ENCODE data around the gene MRPL57.
"Not testable (repeated sequence)": the region's sequence is repeated elsewhere in the genome, so short reads cannot be mapped to it uniquely, and the experiment has no call there.

MRPL57 gene

DNA sequence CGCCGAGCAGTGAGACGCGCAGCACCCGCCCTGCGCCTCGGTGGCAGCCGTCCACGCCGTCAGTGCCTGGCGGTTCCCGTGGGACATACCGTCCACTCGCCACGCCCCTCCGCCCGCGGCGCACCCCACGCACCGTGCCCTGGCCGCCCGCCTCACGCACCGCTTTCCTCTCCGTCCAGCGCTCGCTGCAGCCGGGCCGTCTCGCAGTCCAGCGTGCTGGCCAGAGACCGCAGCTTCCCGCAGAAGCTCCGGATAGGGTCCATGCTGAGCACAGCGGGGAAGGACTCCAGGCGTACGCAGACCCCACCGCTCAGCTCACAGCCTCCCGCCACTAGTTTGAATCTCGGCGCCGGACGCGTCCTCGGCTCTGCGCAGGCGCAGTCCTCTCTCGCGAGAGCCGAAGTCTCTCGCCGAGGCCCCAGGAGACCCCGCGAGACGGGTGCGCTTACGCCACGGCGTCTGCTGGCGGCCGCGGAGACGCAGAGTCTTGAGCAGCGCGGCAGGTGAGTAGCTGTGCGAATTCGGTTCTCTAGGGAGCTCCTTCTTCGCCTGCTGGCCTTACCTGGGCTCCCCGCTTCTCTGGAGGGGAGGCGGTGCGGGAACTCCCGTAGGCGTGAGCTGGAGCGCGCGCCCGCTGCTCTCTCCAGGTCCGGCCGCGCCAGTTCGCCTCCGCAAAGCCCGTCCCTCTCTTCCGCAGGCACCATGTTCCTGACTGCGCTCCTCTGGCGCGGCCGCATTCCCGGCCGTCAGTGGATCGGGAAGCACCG lies at the start of gene MRPL57, which contains the start of gene SKA3:
Gene MRPL57 (plus strand): TSS at position 444 of the 767 bp plus-strand sequence. CDS start 259 bp downstream, at position 703.
Gene SKA3 (minus strand): TSS at position 338 of the 767 bp plus-strand sequence. CDS start 75 bp downstream, at position 263.
- DNase-seq = peak; percentile 94

DNA sequence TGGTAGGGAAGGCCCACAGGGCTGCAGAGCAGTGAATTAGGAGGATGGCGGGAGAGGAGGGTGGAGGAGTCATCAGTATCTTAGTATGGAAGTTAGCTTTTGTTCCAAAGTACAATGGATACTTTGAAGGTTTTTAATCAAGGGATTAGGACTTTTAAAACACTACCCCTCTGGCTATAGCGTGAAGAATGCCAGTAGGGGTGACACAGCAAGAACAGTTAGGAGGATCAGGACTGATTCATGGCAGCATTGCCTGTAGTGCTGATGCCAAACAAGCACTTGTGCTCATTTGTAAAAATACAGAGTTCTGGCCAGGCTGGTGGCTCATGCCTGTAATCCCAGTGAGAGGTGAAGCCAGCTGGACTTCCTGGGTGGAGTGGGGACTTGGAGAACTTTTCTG lies 46.3 kb upstream of the MRPL57 start:
- no peak for DNase-seq

DNA sequence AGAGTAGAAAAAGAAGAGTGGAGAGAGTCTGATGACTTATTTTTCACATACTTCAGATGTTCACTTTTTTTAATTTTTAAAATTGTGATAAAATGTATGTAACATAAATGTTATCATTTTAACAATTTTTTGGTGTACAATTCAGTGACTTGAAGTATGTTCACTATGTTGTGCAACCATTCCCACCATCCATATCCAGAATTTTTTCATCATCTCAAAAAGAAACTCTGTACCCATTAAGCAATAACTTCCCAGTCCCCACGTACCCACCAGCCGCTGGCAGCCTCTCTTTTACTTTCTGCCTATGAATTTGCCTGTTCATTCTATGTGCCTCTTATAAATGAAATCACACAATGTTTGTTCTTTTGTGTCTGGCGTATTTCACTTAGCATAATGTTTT lies 43.4 kb upstream of the MRPL57 start:
- no peak for DNase-seq

DNA sequence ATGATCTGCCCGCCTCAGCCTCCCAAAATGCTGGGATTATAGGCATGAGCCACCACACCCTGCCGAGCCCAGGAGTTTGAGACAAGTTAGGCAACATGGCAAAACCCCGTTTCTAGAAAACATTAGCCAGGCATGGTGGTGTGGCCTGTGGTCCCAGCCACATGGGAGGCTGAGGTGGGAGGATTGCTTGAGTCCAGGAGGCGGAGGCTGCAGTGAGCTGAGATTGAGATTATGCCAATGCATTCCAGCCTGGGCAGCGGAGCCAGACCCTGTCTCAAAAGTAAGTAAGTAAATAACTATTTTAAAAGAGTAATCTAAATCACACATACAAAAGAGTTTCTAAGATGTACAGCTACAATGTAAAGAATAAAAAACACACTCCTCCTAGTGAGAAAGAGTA lies 42.0 kb upstream of the MRPL57 start:
- no peak for DNase-seq

DNA sequence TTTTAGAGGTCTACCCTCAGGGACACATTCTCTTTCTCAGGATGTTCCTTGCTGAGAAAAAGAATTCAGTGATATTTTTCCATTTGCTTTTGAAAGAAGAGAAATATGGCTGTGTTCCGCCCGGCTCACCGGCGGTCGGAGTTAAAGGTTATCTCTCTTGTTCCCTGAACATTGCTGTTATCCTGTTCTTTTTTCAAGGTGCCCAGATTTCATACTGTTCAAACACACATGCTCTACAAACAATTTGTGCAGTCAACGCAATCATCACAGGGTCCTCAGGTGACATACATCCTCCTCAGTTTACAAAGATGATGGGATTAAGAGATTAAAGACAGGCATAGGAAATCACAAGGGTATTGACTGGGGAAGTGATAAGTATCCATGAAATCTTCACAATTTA lies 40.6 kb upstream of the MRPL57 start:
- DNase-seq = not testable (repeated sequence)

DNA sequence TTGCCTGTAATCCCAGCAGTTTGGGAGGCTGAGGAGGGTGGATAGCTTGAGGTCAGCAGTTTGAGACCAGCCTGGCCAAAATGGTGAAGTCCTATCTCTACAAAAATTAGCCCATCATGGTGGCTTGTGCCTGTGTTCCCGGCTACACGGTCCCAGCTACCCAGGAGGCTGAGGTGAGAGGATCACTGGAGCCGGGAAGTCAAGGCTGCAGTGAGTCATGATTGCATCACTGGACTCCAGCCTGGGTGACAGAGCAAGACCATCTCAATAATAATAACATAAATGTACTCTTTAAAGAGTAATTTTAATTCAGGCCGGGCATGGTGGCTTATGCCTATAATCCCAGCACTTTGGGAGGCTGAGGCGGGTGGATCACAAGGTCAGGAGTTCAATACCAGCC lies 38.8 kb upstream of the MRPL57 start:
- DNase-seq = no peak

DNA sequence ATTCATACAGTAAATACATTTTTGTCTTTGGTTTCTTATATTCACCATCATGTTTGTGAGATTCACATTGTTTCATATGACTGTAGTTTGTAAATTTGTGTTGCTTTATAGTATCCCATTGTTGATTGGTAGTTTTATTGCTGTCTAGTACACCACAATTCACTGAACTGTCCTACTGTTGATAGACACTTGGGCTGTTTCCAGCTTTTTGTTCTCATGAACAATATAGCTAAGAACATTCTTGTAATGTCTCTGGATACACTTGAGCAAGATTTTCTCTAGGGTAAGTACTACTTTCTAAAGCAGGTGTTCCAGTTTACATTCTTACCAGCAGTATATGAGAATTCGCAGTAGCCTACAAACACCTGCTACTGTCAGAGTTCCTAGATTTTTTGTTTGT lies 37.9 kb upstream of the MRPL57 start:
- DNase-seq = no peak

DNA sequence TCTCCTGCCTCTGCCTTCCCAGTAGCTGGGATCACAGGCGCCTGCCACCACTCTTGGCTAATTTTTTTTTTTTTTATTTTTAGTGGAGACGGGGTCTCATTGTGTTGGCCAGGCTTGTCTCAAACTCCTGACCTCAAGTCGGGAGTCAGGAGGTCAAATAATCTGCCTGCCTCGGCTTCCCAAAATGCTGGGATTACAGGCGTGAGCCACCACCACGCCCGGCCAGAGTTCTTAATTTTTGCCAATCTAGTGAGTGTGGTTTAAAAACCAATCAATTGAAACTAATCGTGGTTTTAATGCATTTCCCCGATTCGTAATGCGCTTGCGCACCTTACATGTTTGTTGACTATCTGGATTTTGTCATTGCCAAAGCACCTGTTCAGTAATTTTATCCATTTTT lies 37.1 kb upstream of the MRPL57 start:
- DNase-seq = peak; percentile 38

DNA sequence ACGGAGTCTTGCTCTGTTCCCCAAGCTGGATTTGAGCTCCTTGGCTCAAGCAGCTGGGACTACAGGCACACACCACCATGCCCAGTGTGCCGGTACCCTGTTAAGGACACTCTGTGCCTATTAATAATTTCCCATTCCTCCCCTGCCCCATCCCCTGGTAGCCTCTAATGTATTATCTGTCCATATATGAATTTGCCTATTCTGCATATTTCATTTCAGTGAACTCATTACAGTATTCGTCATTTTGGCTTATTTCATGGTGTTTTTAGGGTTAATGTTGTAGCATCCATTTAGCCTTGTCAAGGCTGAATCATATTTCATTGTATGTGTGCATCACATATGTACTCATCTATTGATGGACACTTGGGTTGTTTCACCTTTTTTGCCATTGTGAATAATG lies 33.7 kb upstream of the MRPL57 start:
- no peak for DNase-seq

DNA sequence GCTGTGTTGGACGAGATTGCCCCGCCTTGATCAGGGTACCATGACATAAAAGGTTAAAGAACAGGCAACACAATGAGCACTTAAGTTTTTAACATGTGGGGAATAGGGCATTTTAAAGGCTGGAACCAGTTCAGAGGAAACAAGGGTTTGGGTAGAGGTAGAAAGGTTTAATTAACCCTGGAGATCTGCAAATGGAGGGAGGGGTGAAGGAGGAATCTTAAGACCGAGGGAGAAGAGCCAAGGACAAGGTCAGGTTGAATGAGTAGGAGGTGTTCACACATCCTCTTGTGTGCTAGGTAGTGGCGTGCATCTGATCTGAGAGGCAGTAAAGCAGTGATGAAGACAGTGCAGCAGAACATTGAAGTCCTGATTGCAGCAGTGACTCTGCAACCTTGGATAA lies 28.6 kb upstream of the MRPL57 start:
- DNase-seq = no peak

DNA sequence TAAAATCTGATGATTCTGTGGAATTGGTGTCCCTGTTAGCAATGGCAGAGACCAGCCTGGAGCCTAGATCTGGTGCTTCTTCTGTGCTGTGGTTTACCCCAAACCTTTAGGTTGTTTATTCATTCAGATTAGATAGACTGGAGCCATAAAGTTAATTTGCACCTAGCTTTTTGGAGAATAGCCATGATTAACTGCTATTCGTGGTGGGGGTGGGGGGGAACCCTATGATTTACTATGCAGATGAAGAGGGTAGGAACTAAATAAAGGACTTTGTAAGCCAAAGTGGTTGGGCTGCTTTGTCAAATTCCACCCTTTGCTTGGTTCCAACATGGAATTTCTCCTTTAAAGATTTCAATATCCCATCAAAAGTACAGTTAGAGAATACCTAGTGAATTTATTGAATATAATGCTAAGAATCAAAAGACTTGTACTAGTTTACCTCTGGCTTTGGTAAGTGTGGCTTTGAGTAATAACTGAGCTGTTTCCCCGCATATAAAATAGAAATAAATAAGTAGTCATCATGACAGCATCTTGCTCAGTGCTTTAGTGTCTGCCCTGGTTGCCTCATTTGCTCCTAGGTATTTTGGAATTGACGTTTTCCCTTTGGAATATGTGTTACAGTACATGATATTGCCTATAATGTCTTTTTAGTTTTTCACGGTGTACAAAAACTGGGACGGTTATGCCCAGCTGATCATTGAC lies 27.8 kb upstream of the MRPL57 start:
- DNase-seq = no peak

DNA sequence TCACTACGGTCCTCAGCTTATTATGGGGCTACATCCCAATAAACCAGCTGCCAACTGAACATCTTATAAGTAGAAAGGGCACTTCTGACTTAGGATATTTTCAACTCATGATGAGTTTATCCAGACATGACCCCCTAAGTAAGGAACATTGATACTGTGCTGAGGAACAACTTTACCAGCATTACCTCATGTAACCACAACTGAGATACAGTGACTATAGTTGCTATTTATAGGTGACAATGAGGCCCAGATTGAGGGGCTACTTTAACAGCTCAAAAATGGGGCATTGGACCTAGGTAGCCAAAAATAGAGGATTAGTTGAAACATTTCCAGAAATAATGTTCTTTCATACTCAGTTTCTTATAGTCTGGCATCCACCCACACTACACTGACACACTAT lies 26.9 kb upstream of the MRPL57 start:
- DNase-seq = no peak

DNA sequence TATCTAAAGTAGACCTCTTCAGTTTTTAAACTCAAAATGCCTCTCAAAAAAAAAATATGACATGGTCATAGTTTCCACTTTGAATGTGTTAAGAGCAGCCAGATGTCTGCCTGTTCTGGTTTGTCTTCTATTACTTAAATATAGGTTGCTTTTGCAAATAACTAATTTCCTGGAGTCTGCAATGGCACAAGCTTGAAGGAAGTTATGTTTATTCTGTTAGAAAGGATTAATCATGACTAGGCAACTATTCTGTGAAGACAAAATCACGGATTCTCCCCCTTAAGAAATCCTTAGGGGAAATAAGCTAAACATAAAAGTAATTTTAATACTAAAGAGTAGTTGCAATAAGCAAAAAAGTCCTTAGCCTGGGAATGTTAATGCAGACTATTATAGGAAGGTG lies 26.4 kb upstream of the MRPL57 start:
- no peak for DNase-seq

DNA sequence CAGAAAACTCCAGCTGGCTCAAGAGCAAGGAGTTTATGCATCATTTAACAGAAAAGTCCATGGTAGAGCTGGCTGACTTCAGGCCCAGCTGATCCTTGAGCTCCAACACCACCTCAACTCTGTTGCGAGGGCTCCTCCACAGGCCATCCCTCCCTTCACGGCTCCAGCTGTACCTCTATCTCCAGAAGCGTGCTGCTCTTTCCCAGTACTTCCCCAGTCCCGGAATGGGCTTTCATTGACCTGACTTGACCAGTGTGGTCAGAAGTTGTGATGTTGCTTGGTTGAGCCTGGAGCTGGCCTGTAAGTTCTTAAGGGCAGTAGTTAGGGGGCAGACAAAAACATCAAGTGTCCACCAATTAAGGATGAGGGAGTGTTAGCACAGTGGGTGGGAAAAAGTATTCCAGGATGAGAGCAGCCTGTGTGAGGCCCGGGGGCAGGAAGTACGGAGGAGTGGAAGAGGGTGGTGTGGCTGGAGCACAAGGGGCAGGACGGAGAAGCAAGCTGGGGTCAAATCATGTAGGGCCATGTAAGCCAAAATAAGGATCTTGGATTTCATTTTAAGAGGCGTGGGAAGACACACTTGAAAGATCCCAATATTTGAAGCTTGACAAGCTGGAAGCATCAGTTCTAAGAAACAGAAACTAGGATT lies 24.1 kb upstream of the MRPL57 start:
- DNase-seq = no peak

DNA sequence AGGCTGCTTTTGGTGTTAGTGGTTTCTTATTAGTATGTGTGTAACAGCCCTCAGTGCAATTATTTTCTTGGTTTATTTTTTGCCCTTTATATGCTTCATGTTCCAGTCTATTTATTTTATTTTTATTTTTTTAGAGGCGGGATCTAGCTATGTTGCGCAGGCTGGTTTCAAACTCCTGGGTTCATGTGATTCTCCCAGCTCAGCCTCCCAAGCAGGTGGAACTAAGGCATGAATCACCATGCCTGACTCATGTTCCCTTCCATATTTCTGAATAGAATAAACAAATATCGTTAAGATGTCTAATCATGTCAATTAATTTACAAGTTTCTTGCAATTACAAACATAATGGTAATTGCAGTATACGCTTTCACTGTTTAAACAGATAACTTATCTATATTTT lies 11.8 kb upstream of the MRPL57 start:
- DNase-seq = no peak

DNA sequence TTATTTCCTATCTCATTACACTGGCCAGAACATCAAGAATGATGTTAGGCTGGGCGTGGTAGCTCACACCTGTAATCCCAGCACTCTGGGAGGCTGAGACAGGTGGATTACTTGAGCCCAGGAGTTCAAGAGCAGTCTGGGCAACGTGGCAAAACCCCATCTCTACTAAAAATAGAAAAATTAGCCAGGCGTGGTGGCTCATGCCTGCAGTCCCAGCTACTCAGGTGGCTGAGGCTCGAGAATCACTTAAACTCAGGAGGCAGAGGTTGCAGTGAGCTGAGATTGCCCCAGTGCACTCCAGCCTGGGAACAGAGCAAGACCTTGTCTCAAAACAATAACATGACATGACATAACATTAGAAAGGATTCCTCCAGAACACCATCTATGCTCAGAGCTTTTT lies 10.9 kb upstream of the MRPL57 start:
- DNase-seq = not testable (repeated sequence)

DNA sequence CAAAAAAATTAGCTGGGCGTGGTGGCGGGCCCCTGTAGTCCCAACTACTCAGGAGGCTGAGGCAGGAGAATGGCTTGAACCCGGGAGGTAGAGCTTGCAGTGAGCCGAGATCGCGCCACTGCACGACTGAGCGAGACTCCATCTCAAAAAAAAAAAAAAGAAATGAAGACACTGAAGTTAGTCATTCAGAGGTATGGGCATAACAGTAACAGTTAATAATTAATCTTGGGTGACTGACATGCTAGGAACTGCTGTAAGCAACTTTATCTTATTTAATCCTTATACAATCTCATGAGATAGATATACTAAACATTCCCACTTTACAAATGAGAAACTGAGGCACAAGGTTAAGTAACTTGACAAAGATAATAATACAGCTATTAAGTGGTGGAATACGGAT lies 5.0 kb upstream of the MRPL57 start:
- no peak for DNase-seq

DNA sequence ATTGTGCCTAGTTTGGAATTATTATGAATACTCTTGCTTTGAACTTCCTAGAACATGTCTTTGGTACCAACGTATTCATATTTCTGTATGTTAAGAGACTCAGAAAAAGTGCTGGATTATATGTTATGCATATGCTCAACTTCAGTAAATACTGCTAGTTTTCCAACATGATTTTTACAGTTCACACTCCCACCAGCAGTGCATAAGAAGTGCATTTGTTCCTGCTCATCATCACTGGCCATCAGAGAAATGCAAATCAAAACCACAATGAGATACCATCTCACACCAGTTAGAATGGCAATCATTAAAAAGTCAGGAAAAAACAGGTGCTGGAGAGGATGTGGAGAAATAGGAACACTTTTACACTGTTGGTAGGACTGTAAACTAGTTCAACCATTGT lies 2.7 kb upstream of the MRPL57 start:
- not testable (repeated sequence) for DNase-seq

DNA sequence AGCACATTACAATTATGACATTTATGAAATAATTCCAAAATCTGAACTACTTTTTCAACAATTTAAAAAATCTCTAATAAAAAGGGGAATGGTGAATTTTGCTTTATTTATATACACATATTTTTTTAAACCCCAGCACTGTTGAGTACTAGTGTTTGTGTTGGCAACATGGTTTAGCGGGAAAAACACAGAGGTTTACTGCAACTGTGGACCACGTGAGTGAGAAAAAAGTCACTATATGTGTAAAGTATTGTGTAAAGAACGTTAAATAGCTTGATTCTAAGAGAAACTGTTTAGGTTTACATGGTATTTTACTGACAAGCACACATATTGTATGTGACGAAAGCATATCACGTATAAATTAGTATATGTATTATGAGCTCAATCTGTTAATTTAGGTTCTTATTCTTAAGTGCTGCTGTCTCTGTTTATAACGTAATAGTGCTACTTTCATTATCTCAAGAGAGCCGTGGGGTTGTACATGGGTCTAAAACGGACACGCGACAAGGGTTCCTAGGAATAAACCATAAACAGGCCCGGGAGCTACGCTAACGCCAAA lies 723 bp upstream of the MRPL57 start:
- no peak for DNase-seq

DNA sequence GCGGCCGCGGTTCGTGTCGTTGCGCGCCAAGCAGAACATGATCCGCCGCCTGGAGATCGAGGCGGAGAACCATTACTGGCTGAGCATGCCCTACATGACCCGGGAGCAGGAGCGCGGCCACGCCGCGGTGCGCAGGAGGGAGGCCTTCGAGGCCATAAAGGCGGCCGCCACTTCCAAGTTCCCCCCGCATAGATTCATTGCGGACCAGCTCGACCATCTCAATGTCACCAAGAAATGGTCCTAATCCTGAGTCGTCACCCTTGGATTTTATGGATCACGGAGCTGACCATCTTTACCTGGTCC lies 475 bp downstream of the MRPL57 start:
- no peak for DNase-seq

DNA sequence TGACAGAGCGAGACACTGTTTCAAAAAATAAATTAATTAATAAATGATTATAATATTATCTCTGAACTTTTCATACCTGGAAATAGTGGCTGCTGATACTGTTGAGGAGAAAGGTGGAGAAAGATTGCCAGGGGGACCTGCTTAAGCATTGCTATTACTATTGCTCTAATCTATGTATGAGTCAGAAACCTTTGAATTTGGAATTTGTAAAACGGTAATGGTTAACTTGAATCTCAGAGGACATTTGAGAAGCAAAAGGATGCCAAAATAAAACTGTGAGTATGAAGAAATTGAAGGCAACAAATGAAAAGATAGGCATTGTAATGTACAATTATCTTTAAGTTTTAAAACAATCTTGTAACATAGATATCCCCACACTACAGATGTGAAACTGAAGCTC lies 5.2 kb downstream of the MRPL57 start:
- no peak for DNase-seq

DNA sequence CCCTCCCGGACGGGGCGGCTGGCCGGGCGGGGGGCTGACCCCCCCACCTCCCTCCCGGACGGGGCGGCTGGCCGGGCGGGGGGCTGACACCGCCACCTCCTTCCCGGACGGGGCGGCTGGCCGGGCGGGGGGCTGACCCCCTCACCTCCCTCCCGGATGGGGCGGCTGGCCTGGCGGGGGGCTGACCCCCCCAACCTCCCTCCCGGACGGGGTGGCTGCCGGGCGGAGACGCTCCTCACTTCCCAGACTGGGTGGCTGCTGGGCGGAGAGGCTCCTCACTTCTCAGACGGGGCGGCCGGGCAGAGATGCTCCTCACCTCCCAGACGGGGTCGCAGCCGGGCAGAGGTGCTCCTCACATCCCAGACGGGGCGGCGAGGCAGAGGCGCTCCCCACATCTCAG lies 10.0 kb downstream of the MRPL57 start:
- not testable (repeated sequence) for DNase-seq

DNA sequence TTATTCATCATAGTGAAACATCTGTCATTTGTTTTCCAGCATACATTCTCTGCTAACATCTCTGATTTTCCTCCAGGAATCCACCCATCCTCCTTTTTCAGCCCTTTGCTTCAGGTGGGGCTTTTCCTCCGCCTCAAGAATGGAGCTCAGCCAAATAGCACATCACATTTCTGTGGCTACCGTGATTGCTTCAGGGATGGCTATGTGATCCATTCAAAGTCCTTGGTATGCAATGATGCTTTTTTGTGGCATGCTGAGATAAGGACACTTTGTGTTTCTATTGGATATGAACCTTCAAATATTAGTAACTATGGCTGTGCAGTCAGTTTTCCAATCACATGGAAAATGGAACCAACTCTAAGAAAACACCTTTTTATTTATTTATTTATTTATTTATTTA lies 18.3 kb downstream of the MRPL57 start:
- not testable (repeated sequence) for DNase-seq
